ENCODE measurements around the gene GABBR2. TPM values are rescaled to one million over a fixed set of nuclear protein-coding genes. Genes with fewer than 3 reads are reported as not detected.

Gene GABBR2
- polyA plus RNA-seq (ENCODE audit: insufficient read length in 4 of 4), result 1 to 10 TPM; 2.7 to 5.0 (median 4.6) TPM

GRCh38 chr9:98708933-98709911, at the start of gene GABBR2:
Gene GABBR2, minus strand, starts transcription at chr9:98708935. Its CDS starts 198 bp downstream, at chr9:98708737.
- no peak for DNase-seq (ENCODE audit: low read depth in 4 of 4, low spot score in 3 of 4)

- no peak for DNase-seq (ENCODE audit: low read depth in 4 of 4, low spot score in 3 of 4)
Observed at GRCh38 chr9:98755006-98755618, 46.4 kb upstream of the GABBR2 start.

GRCh38 chr9:98751210-98751609, 42.5 kb upstream of the GABBR2 start:
- DNase-seq (ENCODE audit: low read depth in 4 of 4, low spot score in 3 of 4), result no peak

- DNase-seq (ENCODE audit: low read depth in 4 of 4, low spot score in 3 of 4), result no peak
Observed at GRCh38 chr9:98750364-98751060, 41.8 kb upstream of the GABBR2 start.

GRCh38 chr9:98747476-98747875, 38.7 kb upstream of the GABBR2 start:
- no peak for DNase-seq (ENCODE audit: low read depth in 4 of 4, low spot score in 3 of 4)

GRCh38 chr9:98745470-98745869, 36.7 kb upstream of the GABBR2 start:
- DNase-seq (ENCODE audit: low read depth in 4 of 4, low spot score in 3 of 4), result no peak

- no peak for DNase-seq (ENCODE audit: low read depth in 4 of 4, low spot score in 3 of 4)
Observed at GRCh38 chr9:98743818-98744611, 35.3 kb upstream of the GABBR2 start.

GRCh38 chr9:98743329-98743728, 34.6 kb upstream of the GABBR2 start:
- no peak for DNase-seq (ENCODE audit: low read depth in 4 of 4, low spot score in 3 of 4)

- DNase-seq (ENCODE audit: low read depth in 4 of 4, low spot score in 3 of 4), result no peak
Observed at GRCh38 chr9:98742325-98743280, 33.9 kb upstream of the GABBR2 start.

GRCh38 chr9:98740226-98740881, 31.6 kb upstream of the GABBR2 start:
- no peak for DNase-seq (ENCODE audit: low read depth in 4 of 4, low spot score in 3 of 4)

- no peak for DNase-seq (ENCODE audit: low read depth in 4 of 4, low spot score in 3 of 4)
Observed at GRCh38 chr9:98738741-98739140, 30.0 kb upstream of the GABBR2 start.

- no peak for DNase-seq (ENCODE audit: low read depth in 4 of 4, low spot score in 3 of 4)
Observed at GRCh38 chr9:98736226-98736625, 27.5 kb upstream of the GABBR2 start.

GRCh38 chr9:98732801-98733200, 24.1 kb upstream of the GABBR2 start:
- no peak for DNase-seq (ENCODE audit: low read depth in 4 of 4, low spot score in 3 of 4)

- no peak for DNase-seq (ENCODE audit: low read depth in 4 of 4, low spot score in 3 of 4)
Observed at GRCh38 chr9:98732091-98732490, 23.4 kb upstream of the GABBR2 start.

GRCh38 chr9:98730871-98731270, 22.1 kb upstream of the GABBR2 start:
- no peak for DNase-seq (ENCODE audit: low read depth in 4 of 4, low spot score in 3 of 4)

GRCh38 chr9:98728500-98728899, 19.8 kb upstream of the GABBR2 start:
- DNase-seq (ENCODE audit: low read depth in 4 of 4, low spot score in 3 of 4), result no peak

- no peak for DNase-seq (ENCODE audit: low read depth in 4 of 4, low spot score in 3 of 4)
Observed at GRCh38 chr9:98727428-98727827, 18.7 kb upstream of the GABBR2 start.

GRCh38 chr9:98726735-98727134, 18.0 kb upstream of the GABBR2 start:
- no peak for DNase-seq (ENCODE audit: low read depth in 4 of 4, low spot score in 3 of 4)

Data from right renal pelvis (tissue), 4 donors.